ENCODE measurements around the gene PDIA4. TPM values are rescaled to one million over a fixed set of nuclear protein-coding genes. Genes with fewer than 3 reads are reported as not detected.
"Not testable (repeated sequence)": the region's sequence is repeated elsewhere in the genome, so short reads cannot be mapped to it uniquely, and the experiment has no call there.

The PDIA4 gene
- total RNA-seq, 1 donor from 2014 or later: 169 TPM

DNA sequence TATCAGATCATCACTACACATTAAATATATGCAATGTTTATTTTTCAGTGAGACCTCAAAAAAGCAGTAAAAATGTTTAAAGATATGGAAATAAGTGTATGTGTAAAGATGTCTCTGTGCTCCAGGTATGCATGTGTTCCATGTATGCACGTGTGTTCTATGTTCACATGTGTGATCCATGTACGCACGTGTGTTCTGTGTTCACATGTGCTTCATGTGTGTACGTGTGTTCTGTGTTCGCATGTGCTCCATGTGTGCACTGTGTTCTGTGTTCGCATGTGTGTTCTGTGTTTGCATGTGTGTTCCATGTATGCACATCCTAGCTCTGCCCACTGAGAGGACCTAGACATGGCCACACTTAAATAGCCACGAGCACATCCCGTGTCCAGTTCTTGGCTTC lies 15.6 kb upstream of the PDIA4 start:
- DNase-seq (ENCODE audit: low spot score in 2 of 2, unreplicated experiment in 2 of 2): no peak
- Mint-ChIP-seq H3K36me3 (no peaks in the 10 kb centered on the region), H3K4me1 (no peaks in the 10 kb centered on the region), H3K4me3 (no peak overlapping the region), H3K27me3 (ENCODE audit: low read depth) (no peaks in the 10 kb centered on the region), H3K9me3 (no peaks in the 10 kb centered on the region), H3K27ac (no peak overlapping the region)
- TF ChIP-seq CTCF (IDR thresholded peaks at IDR 0.05; ENCODE audit: unreplicated experiment): no peak

- no peak overlapping the region for H3K27ac Mint-ChIP-seq
- peaks cover 7% of the 10 kb centered on the region for H3K9me3 Mint-ChIP-seq
- H3K4me1 Mint-ChIP-seq: no peaks in the 10 kb centered on the region
- no peaks in the 10 kb centered on the region for H3K27me3 Mint-ChIP-seq (ENCODE audit: low read depth)
- no peak for DNase-seq (ENCODE audit: low spot score in 2 of 2, unreplicated experiment in 2 of 2)
- TF ChIP-seq CTCF (IDR thresholded peaks at IDR 0.05; ENCODE audit: unreplicated experiment): no peak
- H3K36me3 Mint-ChIP-seq: no peaks in the 10 kb centered on the region
- no peak overlapping the region for H3K4me3 Mint-ChIP-seq
Measured at GRCh38 chr7:149041350-149041749, 13.0 kb upstream of the PDIA4 start.

DNA sequence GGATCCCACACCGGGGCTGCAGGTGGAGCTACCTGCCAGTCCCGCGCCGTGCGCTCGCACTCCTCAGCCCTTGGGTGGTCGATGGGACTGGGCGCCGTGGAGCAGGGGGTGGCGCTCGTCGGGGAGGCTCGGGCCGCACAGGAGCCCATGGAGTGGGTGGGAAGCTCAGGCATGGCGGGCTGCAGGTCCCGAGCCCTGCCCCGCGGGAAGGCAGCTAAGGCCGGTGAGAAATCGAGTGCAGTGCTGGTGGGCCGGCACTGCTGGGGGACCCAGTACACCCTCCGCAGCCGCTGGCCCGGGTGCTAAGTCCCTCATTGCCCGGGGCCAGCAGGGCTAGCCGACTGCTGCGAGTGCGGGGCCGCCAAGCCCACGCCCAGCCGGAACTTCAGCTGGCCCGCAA lies 10.3 kb upstream of the PDIA4 start:
- not testable (repeated sequence) for H3K27me3 Mint-ChIP-seq (ENCODE audit: low read depth); H3K4me1 Mint-ChIP-seq; DNase-seq (ENCODE audit: low spot score in 2 of 2, unreplicated experiment in 2 of 2); H3K27ac Mint-ChIP-seq; H3K4me3 Mint-ChIP-seq; H3K36me3 Mint-ChIP-seq; H3K9me3 Mint-ChIP-seq

- no peaks in the 10 kb centered on the region for H3K36me3 Mint-ChIP-seq
- DNase-seq (ENCODE audit: low spot score in 2 of 2, unreplicated experiment in 2 of 2): no peak
- H3K4me1 Mint-ChIP-seq: no peaks in the 10 kb centered on the region
- peaks cover 10% of the 10 kb centered on the region for H3K9me3 Mint-ChIP-seq
- H3K4me3 Mint-ChIP-seq: no peak overlapping the region
- H3K27me3 Mint-ChIP-seq (ENCODE audit: low read depth): peaks cover 3% of the 10 kb centered on the region
- no peak for TF ChIP-seq CTCF (IDR thresholded peaks at IDR 0.05; ENCODE audit: unreplicated experiment)
- H3K27ac Mint-ChIP-seq: no peak overlapping the region
Measured at GRCh38 chr7:149036676-149037075, 8.4 kb upstream of the PDIA4 start.

- Mint-ChIP-seq H3K36me3 (no peaks in the 10 kb centered on the region), H3K4me3 (no peak overlapping the region), H3K27ac (no peak overlapping the region), H3K9me3 (peaks cover 3% of the 10 kb centered on the region), H3K4me1 (peaks cover 18% of the 10 kb centered on the region), H3K27me3 (ENCODE audit: low read depth) (peaks cover 3% of the 10 kb centered on the region)
- DNase-seq (ENCODE audit: low spot score in 2 of 2, unreplicated experiment in 2 of 2): no peak
- TF ChIP-seq CTCF (IDR thresholded peaks at IDR 0.05; ENCODE audit: unreplicated experiment): no peak
Measured at GRCh38 chr7:149031353-149031910, 3.1 kb upstream of the PDIA4 start.

DNA sequence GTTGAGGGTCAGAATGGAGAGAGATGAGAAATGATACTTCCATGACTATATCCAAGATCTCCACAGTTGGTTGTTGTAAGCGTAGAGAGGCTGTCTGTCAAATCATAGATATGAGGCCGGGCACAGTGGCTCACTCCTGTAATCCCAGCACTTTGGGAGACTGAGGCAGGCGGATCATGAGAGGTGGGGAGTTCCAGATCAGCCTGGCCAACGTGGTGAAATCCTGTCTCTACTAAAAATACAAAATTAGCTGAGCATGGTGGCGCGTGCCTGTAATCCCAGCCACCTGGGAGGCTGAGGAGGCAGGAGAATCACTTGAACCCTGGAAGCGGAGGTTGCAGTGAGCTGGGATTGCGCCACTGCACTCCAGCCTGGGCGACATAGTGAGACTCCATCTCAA lies 2.1 kb upstream of the PDIA4 start:
- not testable (repeated sequence) for H3K9me3 Mint-ChIP-seq; DNase-seq (ENCODE audit: low spot score in 2 of 2, unreplicated experiment in 2 of 2); H3K4me3 Mint-ChIP-seq; H3K36me3 Mint-ChIP-seq; H3K27me3 Mint-ChIP-seq (ENCODE audit: low read depth); H3K27ac Mint-ChIP-seq
- peaks cover 25% of the 10 kb centered on the region for H3K4me1 Mint-ChIP-seq

Data from mesothelial cell of epicardium (in vitro differentiated cells).